DMS153 treated with DMSO at 0.1 percent for 48 hours (cell line): ENCODE results near the gene ANKRD27.
A peak's percentile ranks its signal among the peaks of the same experiment; 100 is the strongest.
"Not testable (repeated sequence)": the region's sequence is repeated elsewhere in the genome, so short reads cannot be mapped to it uniquely, and the experiment has no call there.

Experiments
- DNase-seq: peaks from one replicate; lab custom pipeline; 2025; ENCODE audit not compliant: unreplicated experiment; lab: John Stamatoyannopoulos, UW

ANKRD27 gene

GRCh38 chr19:32674931-32675719 lies at the start of gene ANKRD27:
Gene ANKRD27, minus strand, starts transcription at chr19:32675180. Its CDS starts 16,165 bp downstream, at chr19:32659015.
- DNase-seq: peak; percentile 96

- DNase-seq: no peak
Observed at GRCh38 chr19:32720936-32721250, 45.9 kb upstream of the ANKRD27 start.

GRCh38 chr19:32720216-32720935 lies 45.4 kb upstream of the ANKRD27 start:
- no peak for DNase-seq

- DNase-seq: no peak
Observed at GRCh38 chr19:32719611-32720059, 44.7 kb upstream of the ANKRD27 start, which contains the start of gene TDRD12. Gene TDRD12, plus strand, starts transcription at chr19:32719767. Its CDS starts 306 bp downstream, at chr19:32720073.

- DNase-seq: no peak
Observed at GRCh38 chr19:32718286-32718685, 43.3 kb upstream of the ANKRD27 start.

GRCh38 chr19:32717496-32717895 lies 42.5 kb upstream of the ANKRD27 start:
- no peak for DNase-seq

- not testable (repeated sequence) for DNase-seq
Observed at GRCh38 chr19:32716203-32716602, 41.2 kb upstream of the ANKRD27 start.

GRCh38 chr19:32711747-32712146 lies 36.8 kb upstream of the ANKRD27 start:
- no peak for DNase-seq

- no peak for DNase-seq
Observed at GRCh38 chr19:32709032-32709431, 34.1 kb upstream of the ANKRD27 start.

- no peak for DNase-seq
Observed at GRCh38 chr19:32708457-32708856, 33.5 kb upstream of the ANKRD27 start.

GRCh38 chr19:32704006-32704405 lies 29.0 kb upstream of the ANKRD27 start:
- not testable (repeated sequence) for DNase-seq

- no peak for DNase-seq
Observed at GRCh38 chr19:32702010-32702409, 27.0 kb upstream of the ANKRD27 start.

GRCh38 chr19:32700129-32700528 lies 25.1 kb upstream of the ANKRD27 start:
- DNase-seq: not testable (repeated sequence)

GRCh38 chr19:32696771-32697170 lies 21.8 kb upstream of the ANKRD27 start:
- DNase-seq: not testable (repeated sequence)

GRCh38 chr19:32695506-32695905 lies 20.5 kb upstream of the ANKRD27 start:
- DNase-seq: not testable (repeated sequence)

- not testable (repeated sequence) for DNase-seq
Observed at GRCh38 chr19:32694851-32695250, 19.9 kb upstream of the ANKRD27 start.

GRCh38 chr19:32694316-32694715 lies 19.3 kb upstream of the ANKRD27 start:
- DNase-seq: not testable (repeated sequence)

GRCh38 chr19:32693151-32694108 lies 18.4 kb upstream of the ANKRD27 start:
- not testable (repeated sequence) for DNase-seq

- DNase-seq: no peak
Observed at GRCh38 chr19:32692727-32693061, 17.7 kb upstream of the ANKRD27 start.

- no peak for DNase-seq
Observed at GRCh38 chr19:32691952-32692726, 17.2 kb upstream of the ANKRD27 start.
